Spinal cord (tissue), 10 donors: ENCODE measurements around the gene ALAD. TPM values are rescaled to one million over a fixed set of nuclear protein-coding genes. Genes with fewer than 3 reads are reported as not detected.
A peak's percentile ranks its signal among the peaks of the same experiment; 100 is the strongest.
"Not testable (repeated sequence)": the region's sequence is repeated elsewhere in the genome, so short reads cannot be mapped to it uniquely, and the experiment has no call there.

Source experiments
- DNase-seq, 6 donors: peaks; one replicate each; pipeline versions ENCODE4 v3.0.0 to v3.0.0-alpha.2; 2013 to 2015; ENCODE audit warnings: low spot score in 6 of 6, low read depth in 4 of 6
- H3K27ac ChIP-seq: one replicate; pipeline ENCODE4 v1.5.1; 2013; ENCODE audit warnings: low read depth, low read length, control low read depth
- H3K27me3 ChIP-seq: one replicate; pipeline ENCODE4 v1.6.1; 2013; ENCODE audit warnings: low read length; ENCODE audit not compliant: control insufficient read depth, insufficient read depth
- H3K36me3 ChIP-seq: one replicate; pipeline ENCODE4 v1.6.1; 2013; ENCODE audit warnings: low read length; ENCODE audit not compliant: control insufficient read depth, insufficient read depth
- H3K4me1 ChIP-seq: one replicate; pipeline ENCODE4 v1.6.1; 2013; ENCODE audit warnings: low read length; ENCODE audit not compliant: control insufficient read depth, insufficient read depth
- H3K4me3 ChIP-seq: one replicate; pipeline ENCODE4 v1.5.1; 2013; ENCODE audit warnings: low read depth, low read length, control low read depth
- H3K9me3 ChIP-seq: one replicate; pipeline ENCODE4 v1.6.1; 2013; ENCODE audit warnings: low read length; ENCODE audit not compliant: control insufficient read depth, insufficient read depth
- WGBS: methylation state at CpG from one replicate; pipeline ENCODE4 v1.1.5; 2013; ENCODE audit warnings: missing lambda C conversion rate; ENCODE audit not compliant: insufficient coverage; 5-methylcytosine and 5-hydroxymethylcytosine counted together
- polyA plus RNA-seq, 2 donors: library from polyadenylated mRNA; unstranded; fragments of 120-200 nt; gene quantifications; one replicate each; pipeline ENCODE4 v1.2.1, GENCODE V29; 2013; ENCODE audit not compliant: insufficient read length in 2 of 2
- total RNA-seq, 2 donors: library from RNA; depleted of rRNA in 1 of 2; stranded (reverse); fragments of 120-200 nt in 1 of 2; fragments of >200 nt in 1 of 2; gene quantifications; one replicate each; pipeline versions ENCODE4 v1.2.3 to v1.2.4, GENCODE V29; 2013 to 2014
- donor health status: healthy.

Gene ALAD
- total and polyA plus RNA-seq, 4 donors, result 25.5 to 51.3 (median 33.5) TPM

- no peaks in the 10 kb centered on the region for H3K27me3 ChIP-seq
- no peaks in the 10 kb centered on the region for H3K9me3 ChIP-seq
- no peak overlapping the region for H3K4me3 ChIP-seq
- no peak for DNase-seq
- peaks cover 3% of the 10 kb centered on the region for H3K4me1 ChIP-seq
- H3K27ac ChIP-seq, result no peak overlapping the region
- no peaks in the 10 kb centered on the region for H3K36me3 ChIP-seq
- no CpG with 5 or more reads among the region's 1 CpG for WGBS
Measured at GRCh38 chr9:113426701-113427100, 25.6 kb upstream of the ALAD start.

GRCh38 chr9:113425072-113425471, 24.0 kb upstream of the ALAD start:
- H3K36me3 ChIP-seq, result no peaks in the 10 kb centered on the region
- 60% methylated on average over 1 of the region's 2 CpGs for WGBS

GRCh38 chr9:113421726-113422125, 20.6 kb upstream of the ALAD start:
- Histone ChIP-seq H3K27me3 (no peaks in the 10 kb centered on the region), H3K36me3 (no peaks in the 10 kb centered on the region), H3K27ac (no peak overlapping the region), H3K4me3 (no peak overlapping the region), H3K9me3 (no peaks in the 10 kb centered on the region), H3K4me1 (peaks cover 3% of the 10 kb centered on the region)
- no CpG with 5 or more reads among the region's 3 CpGs for WGBS
- DNase-seq, result no peak

More at GRCh38 chr9:113425072-113425471, 24.0 kb upstream of the ALAD start:
- H3K4me3 ChIP-seq, result no peak overlapping the region
- DNase-seq, result no peak
- no peak overlapping the region for H3K27ac ChIP-seq
- no peaks in the 10 kb centered on the region for H3K9me3 ChIP-seq
- peaks cover 3% of the 10 kb centered on the region for H3K4me1 ChIP-seq
- no peaks in the 10 kb centered on the region for H3K27me3 ChIP-seq

GRCh38 chr9:113417370-113417769, 16.3 kb upstream of the ALAD start:
- no peak for DNase-seq
- H3K27me3 ChIP-seq, result no peaks in the 10 kb centered on the region
- H3K9me3 ChIP-seq, result no peaks in the 10 kb centered on the region
- WGBS, result 74% methylated on average over 3 of the region's 4 CpGs
- H3K36me3 ChIP-seq, result no peaks in the 10 kb centered on the region
- no peak overlapping the region for H3K27ac ChIP-seq
- no peak overlapping the region for H3K4me3 ChIP-seq
- no peaks in the 10 kb centered on the region for H3K4me1 ChIP-seq

- WGBS, result 71% methylated on average over 3 of the region's 3 CpGs
- Histone ChIP-seq H3K27me3 (no peaks in the 10 kb centered on the region), H3K9me3 (no peaks in the 10 kb centered on the region), H3K4me3 (no peak overlapping the region), H3K27ac (no peak overlapping the region), H3K36me3 (no peaks in the 10 kb centered on the region), H3K4me1 (peaks cover 8% of the 10 kb centered on the region)
- DNase-seq, result no peak
Measured at GRCh38 chr9:113416149-113416721, 15.2 kb upstream of the ALAD start.

GRCh38 chr9:113410207-113410864, 9.3 kb upstream of the ALAD start, which contains the start of the genes C9orf43 and POLE3:
TSS of gene C9orf43 (plus strand) at chr9:113410747. CDS start at chr9:113413494, 2,747 bp downstream.
TSS of gene POLE3 (minus strand) at chr9:113410675. CDS start at chr9:113410293, 382 bp downstream.
- H3K27ac ChIP-seq, result peak within 1 kb of the TSS; percentile 99
- H3K36me3 ChIP-seq, result peaks cover 14% of the 10 kb centered on the region
- no peaks in the 10 kb centered on the region for H3K9me3 ChIP-seq
- H3K27me3 ChIP-seq, result no peaks in the 10 kb centered on the region
- H3K4me3 ChIP-seq, result peak within 1 kb of the TSS; percentile 95
- peak; percentile 92 to 98 (median 96) for DNase-seq
- WGBS, result under 1% methylated on average over 61 of the region's 61 CpGs
- H3K4me1 ChIP-seq, result peaks cover 23% of the 10 kb centered on the region

- WGBS, result 0% methylated on average over 20 of the region's 20 CpGs
- H3K9me3 ChIP-seq, result no peaks in the 10 kb centered on the region
- DNase-seq, result peak in 1 of 6 donors; percentile 4
- H3K27ac ChIP-seq, result peak overlapping the region; percentile 99
- H3K4me3 ChIP-seq, result peak overlapping the region; percentile 95
- peaks cover 14% of the 10 kb centered on the region for H3K36me3 ChIP-seq
- no peaks in the 10 kb centered on the region for H3K27me3 ChIP-seq
- H3K4me1 ChIP-seq, result peaks cover 23% of the 10 kb centered on the region
Measured at GRCh38 chr9:113409883-113410206, 8.8 kb upstream of the ALAD start.

GRCh38 chr9:113409481-113409880, 8.4 kb upstream of the ALAD start:
- DNase-seq, result no peak
- peaks cover 14% of the 10 kb centered on the region for H3K36me3 ChIP-seq
- H3K4me1 ChIP-seq, result peaks cover 23% of the 10 kb centered on the region
- WGBS, result 48% methylated on average over 10 of the region's 10 CpGs
- H3K27me3 ChIP-seq, result no peaks in the 10 kb centered on the region
- H3K4me3 ChIP-seq, result peak overlapping the region; percentile 95
- no peaks in the 10 kb centered on the region for H3K9me3 ChIP-seq
- no peak overlapping the region for H3K27ac ChIP-seq

- H3K27me3 ChIP-seq, H3K9me3 ChIP-seq, H3K27ac ChIP-seq, H3K4me3 ChIP-seq: not testable (repeated sequence)
- DNase-seq, result peak in 4 of 6 donors; percentile 27 to 84 (median 65)
- 18% methylated on average over 5 of the region's 7 CpGs for WGBS
- peaks cover 25% of the 10 kb centered on the region for H3K4me1 ChIP-seq
- peaks cover 14% of the 10 kb centered on the region for H3K36me3 ChIP-seq
Measured at GRCh38 chr9:113406873-113407511, 5.9 kb upstream of the ALAD start.
